Stimulated activated CD8-positive, alpha-beta memory T cell treated with anti-CD3 and anti-CD28 coated beads, Interleukin-15, amount 100 ng/mL, for 1 hour (primary cell): ENCODE results near the gene CTRL.
A peak's percentile ranks its signal among the peaks of the same experiment; 100 is the strongest.
"Not testable (repeated sequence)": the region's sequence is repeated elsewhere in the genome, so short reads cannot be mapped to it uniquely, and the experiment has no call there.

Experiments used
- DNase-seq: peaks from one replicate; pipeline ENCODE4 v3.0.0-alpha.2; 2020; ENCODE audit warnings: low read depth

CTRL gene

DNA sequence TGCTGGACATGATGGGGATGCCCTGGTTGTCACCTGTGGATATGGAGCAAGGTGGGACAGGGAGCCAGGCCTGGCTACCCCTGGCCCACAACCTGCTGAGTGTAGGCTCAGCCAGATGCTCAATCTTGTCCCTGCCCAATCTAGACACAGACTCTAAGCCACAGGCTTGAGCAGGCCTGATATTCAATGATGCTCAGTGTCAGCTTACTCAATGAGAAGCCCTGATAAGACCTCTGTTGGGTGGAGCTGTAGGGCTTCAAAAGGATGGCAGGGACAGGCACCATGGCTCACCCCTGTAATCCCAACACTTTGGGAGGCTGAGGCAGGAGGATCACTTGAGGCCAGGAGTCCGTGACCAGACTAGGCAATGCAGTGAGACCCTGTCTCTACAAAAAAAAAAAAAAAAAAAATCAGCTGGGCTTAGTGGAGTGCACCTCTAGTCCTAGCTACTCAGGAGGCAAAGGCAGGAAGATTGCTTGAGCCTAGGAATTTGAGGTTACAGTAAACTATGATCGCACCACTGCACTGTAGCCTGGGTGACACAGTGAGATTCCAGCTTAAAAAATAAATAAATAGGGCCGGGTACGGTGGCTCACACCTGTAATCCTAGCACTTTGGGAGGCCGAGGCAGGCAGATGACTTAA, 8.9 kb upstream of the CTRL start:
- DNase-seq = no peak

DNA sequence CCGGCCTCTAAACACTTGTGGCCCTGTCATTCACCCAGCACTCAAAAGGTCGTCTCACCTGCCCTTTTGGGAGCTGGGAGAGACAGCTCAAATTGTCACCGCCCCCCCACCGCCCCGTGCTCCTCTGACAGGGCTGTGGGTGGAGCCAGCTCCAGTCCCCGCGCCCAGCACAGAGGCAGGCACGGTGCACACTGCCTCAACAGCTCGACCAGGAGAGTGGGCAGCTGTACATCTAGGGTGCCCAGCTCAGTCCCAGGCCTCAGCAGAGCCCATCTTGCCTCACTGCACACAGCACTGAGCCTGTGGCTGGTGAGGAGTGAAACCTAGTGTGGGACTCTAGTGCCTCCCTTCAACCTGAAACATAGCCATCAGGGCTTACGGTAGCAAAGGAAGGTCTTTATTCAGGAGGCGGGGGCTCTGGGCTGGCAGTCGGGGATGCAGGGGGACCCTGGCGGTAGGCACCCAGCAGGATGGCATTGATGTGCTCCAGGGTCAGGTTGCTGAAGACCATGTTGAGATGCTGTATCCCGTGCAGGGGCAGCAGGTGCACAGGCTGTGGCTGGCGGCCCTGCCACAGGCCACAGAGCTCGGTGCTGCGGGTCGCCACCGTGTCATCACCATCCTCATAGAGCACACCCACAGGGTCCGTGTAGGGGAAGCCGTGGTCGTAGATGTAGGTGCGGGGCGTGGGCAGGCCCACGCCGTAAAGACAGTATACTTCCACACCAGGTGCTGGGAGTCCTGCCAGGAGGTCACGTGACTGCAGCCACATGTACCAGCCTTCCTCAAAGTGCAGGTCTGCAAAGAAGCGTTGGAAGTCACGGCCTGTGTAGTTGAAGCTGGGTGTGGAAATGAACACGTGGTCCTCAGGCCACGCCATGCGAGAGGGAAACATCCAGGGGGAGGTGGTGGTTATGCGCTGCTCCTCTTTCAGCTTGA, 8.1 kb upstream of the CTRL start:
- DNase-seq = no peak

DNA sequence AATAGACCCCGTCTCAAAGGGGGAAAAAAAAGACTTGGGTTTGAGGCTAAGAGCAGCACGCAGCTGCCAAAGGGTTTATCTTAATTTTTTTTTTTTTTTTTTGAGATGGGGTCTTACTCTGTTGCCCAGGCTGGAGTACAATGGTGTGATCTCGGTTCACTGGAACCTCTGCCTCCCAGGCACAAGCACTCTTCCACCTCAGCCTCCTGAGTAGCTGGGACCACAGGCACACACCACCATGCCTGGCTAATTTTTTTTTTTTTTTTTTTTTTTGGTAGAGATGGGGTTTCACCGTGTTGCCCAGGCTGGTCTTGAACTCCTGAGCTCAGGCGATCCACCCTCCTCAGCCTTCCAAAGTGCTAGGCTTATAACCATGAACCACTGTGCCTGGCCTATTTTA, 6.1 kb upstream of the CTRL start:
- DNase-seq = not testable (repeated sequence)

DNA sequence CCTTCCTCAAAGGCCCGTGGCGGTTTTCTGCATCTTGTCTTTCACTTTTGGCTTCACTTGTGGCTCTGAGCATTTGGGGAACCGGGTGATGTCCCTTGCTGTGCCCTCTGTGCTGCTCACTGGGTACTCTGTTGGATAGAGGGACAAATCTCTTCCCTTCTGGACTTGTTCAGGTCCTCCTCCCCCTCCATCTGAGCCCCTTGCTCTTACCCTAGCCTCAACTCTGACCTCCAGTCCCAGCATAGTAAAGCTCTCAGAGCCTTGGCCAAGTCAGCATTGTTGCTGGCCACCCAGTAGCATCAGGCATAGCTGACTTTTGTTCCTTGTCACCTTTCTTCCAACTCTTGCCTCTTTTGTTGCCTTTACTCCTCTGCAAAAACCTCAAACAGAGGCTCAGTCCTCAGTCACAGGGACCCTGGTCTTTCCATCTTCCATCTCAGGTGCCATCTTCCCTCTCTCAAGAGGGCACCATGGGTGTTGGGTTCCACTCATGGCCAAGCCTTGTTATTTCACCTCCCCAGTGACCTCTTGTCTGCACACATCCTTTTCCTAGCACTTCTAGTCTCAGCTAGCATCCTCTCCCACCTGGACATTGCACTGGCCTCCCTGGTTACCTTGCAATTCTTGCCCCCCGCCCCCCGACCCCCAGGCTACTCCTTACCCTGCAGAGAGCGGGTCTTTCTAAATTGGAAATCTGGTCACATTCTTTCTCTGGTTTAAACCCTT, 5.4 kb upstream of the CTRL start:
- DNase-seq = peak; percentile 56

DNA sequence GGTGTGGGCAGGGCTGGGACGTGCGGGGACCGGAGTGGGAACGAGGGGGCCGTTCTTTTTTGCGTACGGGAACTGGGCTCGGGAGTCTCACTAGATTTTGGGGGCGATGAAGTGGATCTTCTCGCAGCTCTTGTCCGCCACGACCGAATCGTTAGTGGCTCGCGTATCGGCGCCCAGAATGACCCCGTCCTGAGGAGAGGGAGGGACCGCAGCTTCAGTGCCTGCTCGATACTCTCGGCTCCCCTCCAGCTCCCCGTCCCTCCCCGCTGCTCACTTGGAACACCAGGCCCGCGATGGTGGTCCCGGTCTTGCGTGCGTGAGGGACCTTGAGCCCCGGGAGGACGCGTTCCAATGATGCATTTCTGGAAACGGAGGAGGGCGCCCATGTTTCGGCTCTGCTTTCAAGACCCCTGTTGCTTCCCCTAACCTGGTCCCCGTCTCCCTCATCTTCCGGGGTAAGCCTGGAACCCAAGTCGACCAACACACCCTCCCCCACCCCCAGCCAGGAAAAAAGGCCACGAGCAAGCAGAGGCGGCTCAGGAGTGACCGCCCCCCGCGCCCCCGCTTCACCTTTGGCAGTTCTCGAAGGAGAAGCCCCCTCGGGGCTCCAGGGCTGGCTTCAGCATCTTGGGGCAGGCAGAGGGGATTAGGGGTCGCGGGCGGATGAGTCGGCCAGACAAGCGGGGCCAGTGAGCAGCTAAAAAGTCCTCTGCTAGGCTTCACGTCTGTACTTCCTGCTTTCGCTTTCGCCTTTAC, 4.6 kb upstream of the CTRL start, which contains the start of gene PSMB10:
TSS of gene PSMB10 (minus strand) at position 727 of the 756 bp plus-strand sequence. CDS start at position 626, 101 bp downstream.
- no peak for DNase-seq

- DNase-seq = peak; percentile 86
These were observed 3.9 kb upstream of the CTRL start for GRCh38 chr16:67935402-67936123.

DNA sequence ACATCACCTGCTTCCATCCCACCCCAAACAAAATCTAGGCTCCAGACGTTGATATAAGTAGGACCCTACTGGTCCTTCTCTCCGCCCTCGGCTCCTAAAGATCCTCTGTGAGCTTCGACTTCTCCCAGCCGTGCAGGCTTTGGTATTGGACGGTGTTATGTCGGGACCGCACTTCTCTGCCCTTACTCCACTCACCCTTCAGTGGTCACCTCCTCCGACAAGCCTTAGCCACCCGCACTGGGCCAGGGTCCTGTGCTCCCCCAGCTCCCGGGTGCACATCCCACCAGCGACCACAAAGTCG, 3.4 kb upstream of the CTRL start:
- no peak for DNase-seq

DNA sequence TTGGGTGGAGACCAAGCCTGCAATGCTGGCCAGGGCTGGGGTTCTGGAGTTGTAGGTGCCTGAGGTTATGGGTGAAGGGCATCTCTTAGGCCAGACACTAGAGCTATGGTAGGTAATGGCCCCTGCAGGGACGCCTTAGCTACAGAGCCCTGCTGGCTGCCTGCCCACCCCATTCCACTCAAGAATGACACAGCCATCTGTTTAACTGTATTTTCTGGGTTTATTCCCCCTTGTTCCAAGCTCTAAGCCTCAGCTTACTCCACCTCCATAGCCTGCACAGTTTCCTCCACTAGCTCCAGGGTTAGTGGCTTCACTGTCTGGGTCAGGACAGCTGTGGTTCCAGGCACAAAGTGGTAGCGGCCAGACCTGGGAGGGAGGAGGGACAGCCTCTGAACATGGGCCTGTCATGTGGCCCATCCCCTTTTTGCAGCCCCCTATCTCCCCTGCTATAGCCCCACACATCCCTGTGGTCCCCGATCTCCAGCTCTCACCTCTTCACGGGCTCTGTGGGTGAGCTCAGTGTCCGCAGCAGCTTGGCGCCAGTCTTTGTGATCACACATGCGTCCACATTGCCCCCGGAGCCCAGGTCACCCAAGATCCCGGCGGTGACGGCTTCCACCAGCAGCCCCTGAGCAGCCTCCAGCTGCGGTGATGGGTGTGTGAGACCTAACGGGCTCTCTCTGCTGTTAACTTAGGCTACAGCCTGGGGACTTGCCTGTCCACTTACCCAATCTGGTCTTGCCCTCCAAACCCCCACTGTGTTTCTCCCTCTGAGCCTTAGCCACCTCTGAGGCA, 2.8 kb upstream of the CTRL start:
- no peak for DNase-seq

GRCh38 chr16:67933805-67934204, 2.1 kb upstream of the CTRL start:
- DNase-seq = no peak

- no peak for DNase-seq
These were observed 789 bp upstream of the CTRL start for GRCh38 chr16:67932462-67932840.

DNA sequence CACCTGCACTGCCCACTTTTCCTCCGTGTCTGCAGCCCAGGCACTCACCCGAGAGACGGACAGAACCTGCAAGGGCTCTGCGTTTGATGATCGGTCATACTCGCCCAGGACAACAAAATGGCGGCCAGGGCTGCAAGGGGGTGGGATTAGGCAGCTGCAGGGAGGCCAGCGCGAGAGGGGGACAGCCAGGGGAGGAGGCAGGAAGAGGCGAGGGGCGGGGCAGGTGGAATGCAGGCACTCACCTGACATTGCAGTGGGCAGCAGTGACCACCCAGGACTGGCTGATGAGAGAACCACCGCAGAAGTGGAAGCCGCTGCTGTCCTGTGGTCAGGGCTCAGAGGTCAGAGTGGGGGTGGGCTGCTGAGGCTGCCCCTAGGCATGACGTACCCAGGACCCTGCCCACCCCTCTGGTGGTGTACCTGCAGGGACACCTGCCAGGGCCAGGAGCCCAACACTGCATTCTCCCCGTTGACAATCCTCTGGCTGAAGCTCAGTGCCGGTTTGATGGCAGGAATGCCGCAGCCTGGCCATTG, 917 bp downstream of the CTRL start:
- no peak for DNase-seq

GRCh38 chr16:67930191-67930590, 1.5 kb downstream of the CTRL start:
- no peak for DNase-seq

DNA sequence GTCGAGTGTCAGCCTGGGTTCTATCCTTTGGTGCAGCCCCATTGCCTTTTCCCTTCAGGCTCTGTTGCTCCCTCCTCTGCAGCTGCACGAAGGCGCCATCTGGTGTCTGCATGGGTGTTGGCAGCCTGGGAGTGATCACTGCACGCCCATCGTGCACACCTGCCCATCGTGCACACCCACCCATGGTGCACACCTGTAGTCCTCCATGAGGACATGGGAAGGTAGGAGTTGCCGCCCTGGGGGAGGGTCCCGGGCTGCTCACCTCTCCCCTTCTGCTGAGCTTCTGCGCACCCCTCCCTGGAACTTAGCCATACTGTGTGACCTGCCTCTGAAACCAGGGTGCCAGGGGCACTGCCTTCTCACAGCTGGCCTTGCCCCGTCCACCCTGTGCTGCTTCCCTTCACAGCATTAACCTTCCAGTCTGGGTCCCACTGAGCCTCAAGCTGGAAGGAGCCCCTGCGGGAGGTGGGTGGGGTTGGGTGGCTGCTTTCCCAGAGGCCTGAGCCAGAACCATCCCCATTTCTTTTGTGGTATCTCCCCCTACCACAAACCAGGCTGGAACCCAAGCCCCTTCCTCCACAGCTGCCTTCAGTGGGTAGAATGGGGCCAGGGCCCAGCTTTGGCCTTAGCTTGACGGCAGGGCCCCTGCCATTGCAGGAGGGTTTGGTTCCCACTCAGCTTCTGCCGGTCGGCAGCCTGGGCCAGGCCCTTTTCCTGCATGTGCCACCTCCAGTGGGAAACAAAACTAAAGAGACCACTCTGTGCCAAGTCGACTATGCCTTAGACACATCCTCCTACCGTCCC, 2.9 kb downstream of the CTRL start:
- peak; percentile 53 for DNase-seq

- no peak for DNase-seq
These were observed 3.5 kb downstream of the CTRL start for GRCh38 chr16:67928147-67928546.

- DNase-seq = no peak
These were observed 4.3 kb downstream of the CTRL start for GRCh38 chr16:67927131-67927941.

- DNase-seq = no peak
These were observed 5.4 kb downstream of the CTRL start for GRCh38 chr16:67926181-67926750.

DNA sequence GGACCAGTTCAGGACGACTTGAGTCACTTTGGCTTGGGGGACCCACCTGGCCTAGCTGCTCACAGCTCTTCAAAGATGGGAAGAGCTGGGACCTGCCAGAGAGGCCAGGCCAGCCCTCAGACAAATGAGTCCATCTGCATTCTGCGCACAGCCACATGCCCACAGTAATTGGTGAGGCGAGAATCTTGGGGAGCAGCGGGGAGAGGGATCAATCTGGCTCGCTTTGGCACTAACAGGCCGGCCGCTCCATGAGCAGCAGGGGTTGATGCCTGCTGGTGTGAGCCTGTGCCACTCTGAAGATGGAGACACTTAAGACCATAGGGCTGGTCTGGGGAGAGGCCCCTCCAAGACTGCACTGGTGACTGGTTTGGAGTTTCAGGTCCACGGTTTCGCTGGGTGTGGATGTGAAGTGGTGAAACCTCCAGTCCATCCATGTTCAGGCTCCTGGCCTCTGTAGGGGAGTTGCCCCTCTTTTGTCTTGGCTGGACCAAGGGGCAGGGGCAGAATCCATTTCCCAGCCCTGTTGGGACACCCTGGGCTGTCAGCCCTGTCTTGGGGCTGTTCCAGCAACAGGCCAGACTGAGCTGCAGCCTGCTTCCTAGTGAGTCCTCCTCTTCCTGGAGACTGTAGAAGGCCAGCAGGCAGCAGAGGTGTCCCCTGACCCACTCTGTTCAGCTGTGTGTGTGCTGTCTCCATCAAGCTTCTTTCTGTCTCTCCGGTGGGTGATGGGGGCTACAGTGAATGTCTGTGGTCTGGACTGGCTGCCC, 7.3 kb downstream of the CTRL start:
- DNase-seq = no peak
